ENCODE results near the gene GRM1.

Gene GRM1

DNA sequence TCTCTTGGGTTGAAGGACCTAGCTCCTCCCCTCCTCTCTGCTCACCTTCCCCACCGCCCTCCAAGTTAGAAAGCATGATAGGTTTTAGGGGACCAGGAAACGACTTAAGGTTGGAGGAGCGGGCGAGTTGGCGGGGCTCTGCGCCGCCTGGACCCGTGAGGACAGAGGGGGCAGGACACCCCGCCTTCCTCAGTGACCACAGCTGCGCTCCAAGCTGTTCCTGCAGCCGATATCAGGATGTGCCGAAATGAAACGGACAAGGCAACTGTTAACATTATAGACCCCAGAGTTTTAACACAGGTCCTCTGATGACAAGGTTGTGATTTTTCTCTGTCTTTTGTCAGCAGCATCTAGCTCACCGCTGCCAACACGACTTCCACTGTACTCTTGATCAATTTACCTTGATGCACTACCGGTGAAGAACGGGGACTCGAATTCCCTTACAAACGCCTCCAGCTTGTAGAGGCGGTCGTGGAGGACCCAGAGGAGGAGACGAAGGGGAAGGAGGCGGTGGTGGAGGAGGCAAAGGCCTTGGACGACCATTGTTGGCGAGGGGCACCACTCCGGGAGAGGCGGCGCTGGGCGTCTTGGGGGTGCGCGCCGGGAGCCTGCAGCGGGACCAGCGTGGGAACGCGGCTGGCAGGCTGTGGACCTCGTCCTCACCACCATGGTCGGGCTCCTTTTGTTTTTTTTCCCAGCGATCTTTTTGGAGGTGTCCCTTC lies at the start of gene GRM1:
Gene GRM1 (plus strand): TSS at position 212 of the 722 bp plus-strand sequence. CDS start 456 bp downstream, at position 668.
- in situ Hi-C loops (cut with HindIII; ENCODE audit: low pct_ligation_motif_present, low sequenced_read_pairs), result no loop called here
- H3K27ac ChIP-seq, result no peak within 1 kb of the TSS
- TF ChIP-seq, protein P1, sequence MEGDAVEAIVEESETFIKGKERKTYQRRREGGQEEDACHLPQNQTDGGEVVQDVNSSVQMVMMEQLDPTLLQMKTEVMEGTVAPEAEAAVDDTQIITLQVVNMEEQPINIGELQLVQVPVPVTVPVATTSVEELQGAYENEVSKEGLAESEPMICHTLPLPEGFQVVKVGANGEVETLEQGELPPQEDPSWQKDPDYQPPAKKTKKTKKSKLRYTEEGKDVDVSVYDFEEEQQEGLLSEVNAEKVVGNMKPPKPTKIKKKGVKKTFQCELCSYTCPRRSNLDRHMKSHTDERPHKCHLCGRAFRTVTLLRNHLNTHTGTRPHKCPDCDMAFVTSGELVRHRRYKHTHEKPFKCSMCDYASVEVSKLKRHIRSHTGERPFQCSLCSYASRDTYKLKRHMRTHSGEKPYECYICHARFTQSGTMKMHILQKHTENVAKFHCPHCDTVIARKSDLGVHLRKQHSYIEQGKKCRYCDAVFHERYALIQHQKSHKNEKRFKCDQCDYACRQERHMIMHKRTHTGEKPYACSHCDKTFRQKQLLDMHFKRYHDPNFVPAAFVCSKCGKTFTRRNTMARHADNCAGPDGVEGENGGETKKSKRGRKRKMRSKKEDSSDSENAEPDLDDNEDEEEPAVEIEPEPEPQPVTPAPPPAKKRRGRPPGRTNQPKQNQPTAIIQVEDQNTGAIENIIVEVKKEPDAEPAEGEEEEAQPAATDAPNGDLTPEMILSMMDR (IDR thresholded peaks at IDR 0.05; ENCODE audit: low read depth, low read length, missing control alignments), result no peak
- no peaks in the 10 kb centered on the region for H3K36me3 ChIP-seq (replicated peaks)
- DNase-seq, result no peak
- H3K4me3 ChIP-seq (ENCODE audit: low read depth, low read length), result no peak within 1 kb of the TSS
- peaks cover 10% of the 10 kb centered on the region for H3K27me3 ChIP-seq (replicated peaks)

DNA sequence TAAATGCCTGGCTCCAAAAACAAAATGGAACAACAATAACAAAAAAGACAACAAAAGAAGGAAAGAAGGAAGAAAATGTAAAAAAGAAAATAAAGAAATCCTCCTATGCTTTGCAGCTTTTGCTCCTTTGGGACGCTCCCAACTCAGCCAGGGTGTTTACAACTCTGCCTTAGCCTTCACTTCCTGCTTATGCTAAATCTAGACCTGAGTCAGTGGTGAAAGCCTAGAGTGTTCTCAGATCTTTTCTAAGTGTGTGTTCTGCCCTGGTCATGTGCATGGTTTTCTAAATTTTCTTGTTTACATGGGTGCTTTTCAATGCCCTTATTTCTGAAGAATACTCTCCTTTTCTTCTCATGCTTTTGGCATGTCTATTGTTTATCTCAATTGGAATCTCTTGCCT lies 19.5 kb upstream of the GRM1 start:
- in situ Hi-C loops (cut with HindIII; ENCODE audit: low pct_ligation_motif_present, low sequenced_read_pairs), result no loop called here
- TF ChIP-seq, protein P1 (IDR thresholded peaks at IDR 0.05; ENCODE audit: low read depth, low read length, missing control alignments), result no peak
- Histone ChIP-seq H3K4me3 (ENCODE audit: low read depth, low read length) (no peak overlapping the region), H3K27ac (no peak overlapping the region), H3K36me3 (replicated peaks) (no peaks in the 10 kb centered on the region), H3K27me3 (replicated peaks) (no peaks in the 10 kb centered on the region)
- DNase-seq, result no peak

DNA sequence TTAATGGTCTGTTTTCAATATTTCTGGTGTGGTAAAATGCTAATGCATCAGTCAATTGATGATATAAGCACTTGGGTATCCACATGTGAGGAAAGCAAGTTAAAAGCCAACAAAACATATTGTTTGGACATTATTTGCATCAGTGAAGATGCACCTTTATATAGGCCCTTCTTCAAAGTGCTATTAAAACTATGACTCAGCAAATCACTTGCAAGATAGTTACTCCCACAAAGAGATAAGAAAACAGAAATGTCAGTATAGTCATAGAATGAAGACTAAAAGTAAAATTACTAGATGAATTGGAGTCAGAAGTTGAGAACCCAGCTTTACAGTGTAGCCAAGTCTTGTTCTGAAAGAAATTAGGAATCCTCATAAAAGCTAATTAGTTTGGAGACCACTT lies 14.6 kb upstream of the GRM1 start:
- Histone ChIP-seq H3K4me3 (ENCODE audit: low read depth, low read length) (no peak overlapping the region), H3K27ac (no peak overlapping the region), H3K36me3 (replicated peaks) (no peaks in the 10 kb centered on the region), H3K27me3 (replicated peaks) (no peaks in the 10 kb centered on the region)
- DNase-seq, result no peak
- TF ChIP-seq, protein P1 (IDR thresholded peaks at IDR 0.05; ENCODE audit: low read depth, low read length, missing control alignments), result no peak
- in situ Hi-C loops (cut with HindIII; ENCODE audit: low pct_ligation_motif_present, low sequenced_read_pairs), result no loop called here

DNA sequence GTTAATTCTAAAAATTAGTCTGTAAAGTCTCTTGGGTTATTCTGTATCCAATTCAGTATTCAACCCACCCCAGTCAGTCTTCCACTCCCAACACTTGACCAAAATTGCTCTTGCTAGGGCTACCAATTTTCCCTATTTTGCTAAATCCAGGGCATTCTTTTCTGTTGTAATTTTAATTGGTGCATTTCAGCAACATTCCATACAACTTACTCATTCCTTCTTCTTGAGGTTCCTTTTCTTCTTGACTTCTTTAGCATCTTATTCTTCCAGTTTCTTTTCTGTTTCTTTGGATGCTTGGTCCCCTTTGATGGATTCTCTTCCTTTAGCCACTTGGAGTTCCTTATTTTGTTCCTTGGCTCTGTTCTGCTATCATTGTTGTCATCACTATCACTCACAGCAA lies 11.2 kb upstream of the GRM1 start:
- DNase-seq, result no peak
- Histone ChIP-seq H3K27ac (no peak overlapping the region), H3K36me3 (replicated peaks) (no peaks in the 10 kb centered on the region), H3K4me3 (ENCODE audit: low read depth, low read length) (no peak overlapping the region), H3K27me3 (replicated peaks) (no peaks in the 10 kb centered on the region)
- TF ChIP-seq, protein P1 (IDR thresholded peaks at IDR 0.05; ENCODE audit: low read depth, low read length, missing control alignments), result no peak
- in situ Hi-C loops (cut with HindIII; ENCODE audit: low pct_ligation_motif_present, low sequenced_read_pairs), result no loop called here

DNA sequence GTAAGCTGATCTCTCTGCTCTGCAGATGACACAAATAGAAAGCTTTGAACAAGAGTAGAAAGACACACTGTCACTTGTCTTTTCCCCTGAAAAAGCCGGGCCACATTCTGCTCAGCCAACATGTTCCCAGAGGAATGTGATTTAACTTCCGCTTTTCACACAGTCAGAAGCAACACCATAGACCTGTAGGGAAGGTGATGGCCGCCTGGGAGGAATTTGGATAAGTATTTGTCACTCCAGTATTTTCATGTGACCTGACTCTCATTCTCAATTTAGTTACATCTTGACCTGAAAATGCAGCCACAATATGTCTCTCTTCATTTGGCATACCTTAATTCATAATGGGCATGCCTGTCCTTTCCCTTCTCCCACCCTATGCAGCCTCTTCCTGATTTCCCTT lies 2.0 kb upstream of the GRM1 start:
- Histone ChIP-seq H3K4me3 (ENCODE audit: low read depth, low read length) (no peak overlapping the region), H3K27ac (no peak overlapping the region), H3K36me3 (replicated peaks) (no peaks in the 10 kb centered on the region), H3K27me3 (replicated peaks) (peaks cover 10% of the 10 kb centered on the region)
- TF ChIP-seq, protein P1 (IDR thresholded peaks at IDR 0.05; ENCODE audit: low read depth, low read length, missing control alignments), result no peak
- DNase-seq, result no peak
- in situ Hi-C loops (cut with HindIII; ENCODE audit: low pct_ligation_motif_present, low sequenced_read_pairs), result no loop called here
